ENCODE data around the gene GLI3.

The GLI3 gene

DNA sequence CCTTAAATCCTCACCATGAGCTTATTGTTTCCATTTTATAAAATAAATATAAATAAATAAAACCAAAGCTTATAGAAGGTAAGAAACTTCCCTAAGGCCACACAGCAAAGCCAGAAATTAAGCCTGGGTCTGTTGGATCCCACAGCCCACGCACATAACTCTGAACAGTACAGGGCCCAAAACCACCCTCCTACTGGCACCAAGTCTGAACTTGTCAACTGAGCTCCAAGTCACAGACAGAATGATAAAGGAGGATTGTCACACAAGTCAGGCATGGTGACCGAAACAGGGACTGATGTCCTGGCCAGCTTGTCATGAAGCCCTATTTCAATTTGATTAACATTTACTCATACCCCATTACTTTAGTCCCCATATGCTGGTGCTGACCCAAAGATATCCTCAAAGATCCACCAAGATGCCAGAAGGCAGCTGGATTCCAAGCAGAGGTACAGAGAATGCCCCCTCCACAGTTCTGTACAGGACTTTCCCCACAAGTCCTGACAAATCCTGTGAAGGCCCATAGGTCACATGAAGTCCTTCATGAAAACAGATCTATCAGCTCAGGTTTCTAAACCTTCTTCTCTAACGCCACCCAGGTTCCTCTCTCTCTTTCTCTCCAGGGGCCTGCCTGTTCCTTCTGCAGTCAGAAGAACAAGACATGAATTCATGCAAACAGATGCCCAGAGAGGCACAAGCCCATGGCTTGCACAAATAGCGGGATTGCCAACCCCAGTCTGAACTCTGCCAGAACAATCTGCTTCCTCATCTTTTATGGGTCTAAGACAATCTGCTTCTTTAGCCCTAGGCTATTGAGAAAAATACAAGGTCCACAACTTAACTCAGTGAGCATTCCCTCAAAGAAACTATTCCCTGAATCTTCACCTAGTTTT is 60.9 kb downstream of the GLI3 start:
- DNase-seq (ENCODE audit: low read depth, low spot score) = no peak

GRCh38 chr7:42174391-42174912 is 62.6 kb downstream of the GLI3 start:
- DNase-seq (ENCODE audit: low read depth, low spot score) = no peak

DNA sequence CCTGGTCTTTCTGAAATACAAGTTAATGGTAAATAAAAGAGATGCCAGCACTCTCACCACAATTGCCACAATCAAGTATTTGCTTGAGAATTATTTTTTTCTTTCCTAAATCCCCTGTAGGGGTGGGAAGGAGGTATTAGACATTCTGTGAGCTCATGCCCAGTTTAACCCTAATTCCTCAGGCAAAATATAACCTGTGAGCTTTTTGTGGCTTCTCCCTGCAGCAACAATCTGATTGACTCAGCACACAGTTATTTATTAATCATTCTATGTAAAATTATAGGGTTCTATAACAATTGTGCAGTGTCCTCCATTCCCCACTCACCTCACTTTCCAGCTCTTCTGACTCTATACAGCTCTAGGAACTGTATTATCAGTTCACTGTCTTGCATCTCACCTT is 66.3 kb downstream of the GLI3 start:
- DNase-seq (ENCODE audit: low read depth, low spot score) = no peak

DNA sequence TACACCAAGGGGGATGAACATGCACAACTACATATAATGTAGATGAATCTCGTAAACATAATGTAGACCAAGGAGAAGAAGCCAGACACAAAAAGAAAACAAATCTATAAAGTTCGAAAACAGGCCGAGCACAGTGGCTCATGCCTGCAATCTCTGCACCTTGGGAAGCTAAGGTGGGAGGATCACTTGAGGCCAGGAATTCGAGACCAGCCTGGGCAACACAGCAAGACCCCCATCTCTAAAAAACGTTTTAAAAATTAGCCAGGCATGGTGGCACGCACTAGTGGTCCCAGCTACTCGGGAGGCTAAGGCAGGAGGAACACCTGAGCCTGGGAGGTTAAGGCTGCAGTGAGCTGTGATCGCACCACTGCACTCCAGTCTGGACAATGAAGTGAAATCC is 68.5 kb downstream of the GLI3 start:
- DNase-seq (ENCODE audit: low read depth, low spot score) = no peak

DNA sequence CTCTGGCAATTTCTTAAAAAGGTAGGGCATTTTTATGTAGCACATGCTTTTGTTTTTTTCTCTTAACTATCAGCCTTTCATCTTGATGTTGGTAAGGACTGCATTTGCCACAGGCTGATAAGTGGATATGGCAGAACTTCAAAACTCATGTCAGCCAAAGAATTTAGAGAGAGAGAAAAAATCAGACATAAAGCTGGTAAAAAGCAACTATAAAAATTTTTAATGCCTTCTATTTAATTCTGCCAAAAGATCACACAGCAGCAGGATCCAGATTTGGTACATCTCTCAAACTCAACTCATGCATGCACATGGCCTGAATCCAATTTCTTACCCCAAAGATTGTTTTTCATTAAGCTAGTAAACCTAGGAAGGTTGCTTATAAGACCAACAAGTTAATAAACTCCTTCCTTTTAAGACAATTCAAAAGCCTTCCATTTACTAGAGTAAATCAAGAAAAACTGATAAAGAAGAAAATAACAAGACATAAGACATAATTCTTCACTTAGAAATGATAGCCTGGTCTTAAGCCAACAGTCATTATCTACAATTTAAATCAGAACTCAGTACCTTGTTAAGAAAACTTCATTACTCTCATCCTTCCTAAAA is 69.3 kb downstream of the GLI3 start:
- DNase-seq (ENCODE audit: low read depth, low spot score) = no peak

GRCh38 chr7:42167206-42167605 is 69.8 kb downstream of the GLI3 start:
- no peak for DNase-seq (ENCODE audit: low read depth, low spot score)

DNA sequence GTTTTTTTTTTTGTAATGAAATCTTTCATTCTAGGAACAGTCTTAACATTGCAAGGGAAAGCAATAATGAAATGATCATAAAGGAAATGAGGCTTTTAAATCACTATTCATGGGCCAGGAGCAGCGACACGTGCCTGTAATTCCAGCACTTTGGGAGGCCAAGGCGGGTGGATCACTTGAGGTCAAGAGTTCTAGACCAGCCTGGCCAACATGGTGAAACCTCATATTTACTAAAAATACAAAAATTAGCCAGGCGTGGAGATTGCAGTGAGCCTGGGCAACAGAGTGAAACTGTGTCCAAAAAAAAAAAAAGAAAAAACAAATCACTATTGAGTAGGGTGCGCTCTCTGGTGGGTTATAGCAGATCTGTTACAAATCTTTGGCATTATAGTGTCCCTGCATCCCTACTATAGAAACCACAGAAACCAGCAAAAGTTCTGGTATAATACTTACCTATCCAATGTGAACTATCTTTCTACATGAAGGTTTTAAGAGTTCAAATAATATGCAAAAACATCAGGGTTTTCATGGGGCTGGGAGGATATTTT is 72.1 kb downstream of the GLI3 start:
- DNase-seq (ENCODE audit: low read depth, low spot score) = no peak

DNA sequence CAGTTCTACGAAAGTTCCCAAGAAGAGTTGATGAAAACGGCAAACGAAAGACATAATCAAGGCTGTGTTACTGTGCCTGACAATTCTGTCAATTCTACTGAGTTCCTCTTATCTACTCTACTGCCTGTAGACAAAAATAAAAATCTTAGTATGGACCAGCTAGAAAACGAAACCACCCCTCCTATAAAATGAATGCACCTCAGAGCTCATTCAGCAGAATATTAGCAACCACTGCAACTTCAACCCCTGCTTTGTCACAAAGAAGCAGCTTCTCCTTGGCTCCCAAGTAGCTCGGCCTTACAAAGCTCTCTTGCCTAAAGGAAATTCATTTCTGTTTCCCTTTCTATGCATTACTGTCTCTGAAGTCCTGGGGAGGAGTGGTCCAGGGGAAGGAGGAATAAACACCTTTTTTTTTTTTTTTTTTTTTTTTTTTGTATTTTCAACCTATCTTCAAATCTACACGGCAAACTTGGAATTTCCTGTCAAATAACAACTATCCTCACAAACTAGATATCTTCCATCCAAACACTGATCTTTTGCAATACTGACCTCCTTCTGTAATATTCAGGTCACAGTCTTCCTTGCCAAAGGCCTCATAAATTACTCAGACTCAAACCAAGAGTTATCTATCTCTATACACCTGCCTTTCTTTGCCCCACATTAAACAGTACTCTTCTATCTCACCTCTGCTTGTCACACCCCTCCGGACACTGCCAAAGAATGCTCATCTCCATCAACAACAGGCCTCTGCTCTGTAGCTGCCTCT is 74.3 kb downstream of the GLI3 start:
- DNase-seq (ENCODE audit: low read depth, low spot score) = no peak

DNA sequence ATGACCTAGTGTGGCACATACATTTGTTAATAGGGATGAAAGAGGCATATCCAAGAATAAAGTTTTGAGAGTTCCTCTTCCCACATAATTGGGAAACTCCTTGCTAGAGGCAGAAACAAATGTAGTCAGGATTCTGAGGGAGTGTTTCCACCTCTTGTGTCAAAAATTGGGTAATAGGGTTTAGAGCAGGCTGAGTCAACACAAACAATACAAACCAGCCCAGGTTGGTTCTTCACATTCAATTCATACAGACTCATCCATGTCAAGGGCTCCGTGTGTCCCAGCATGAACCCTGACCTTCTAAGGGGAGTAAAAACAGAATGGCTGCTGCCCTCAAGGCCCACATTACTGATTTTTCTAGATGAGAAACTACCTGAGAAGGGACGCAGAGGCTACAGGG is 75.3 kb downstream of the GLI3 start:
- no peak for DNase-seq (ENCODE audit: low read depth, low spot score)

DNA sequence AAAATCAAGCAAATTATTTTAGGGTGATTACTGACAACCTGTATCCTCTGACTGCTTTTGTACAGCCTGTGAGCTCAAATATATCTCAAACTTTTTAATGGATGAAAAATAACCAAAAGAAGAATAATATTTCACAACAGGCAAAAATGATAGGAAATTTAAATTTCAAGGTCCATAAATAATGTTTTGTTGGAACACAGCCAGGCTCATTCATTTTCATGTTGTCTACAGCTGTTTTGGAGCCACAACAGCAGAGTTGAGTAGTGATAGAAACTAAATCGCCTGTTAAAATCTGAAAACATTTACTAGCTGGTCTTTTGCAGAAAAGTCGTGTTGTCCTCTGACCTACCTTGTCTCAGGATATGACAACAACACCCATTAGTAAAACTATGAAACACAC is 75.9 kb downstream of the GLI3 start:
- DNase-seq (ENCODE audit: low read depth, low spot score) = no peak

- no peak for DNase-seq (ENCODE audit: low read depth, low spot score)
Observed at GRCh38 chr7:42159130-42159529, 77.9 kb downstream of the GLI3 start.

DNA sequence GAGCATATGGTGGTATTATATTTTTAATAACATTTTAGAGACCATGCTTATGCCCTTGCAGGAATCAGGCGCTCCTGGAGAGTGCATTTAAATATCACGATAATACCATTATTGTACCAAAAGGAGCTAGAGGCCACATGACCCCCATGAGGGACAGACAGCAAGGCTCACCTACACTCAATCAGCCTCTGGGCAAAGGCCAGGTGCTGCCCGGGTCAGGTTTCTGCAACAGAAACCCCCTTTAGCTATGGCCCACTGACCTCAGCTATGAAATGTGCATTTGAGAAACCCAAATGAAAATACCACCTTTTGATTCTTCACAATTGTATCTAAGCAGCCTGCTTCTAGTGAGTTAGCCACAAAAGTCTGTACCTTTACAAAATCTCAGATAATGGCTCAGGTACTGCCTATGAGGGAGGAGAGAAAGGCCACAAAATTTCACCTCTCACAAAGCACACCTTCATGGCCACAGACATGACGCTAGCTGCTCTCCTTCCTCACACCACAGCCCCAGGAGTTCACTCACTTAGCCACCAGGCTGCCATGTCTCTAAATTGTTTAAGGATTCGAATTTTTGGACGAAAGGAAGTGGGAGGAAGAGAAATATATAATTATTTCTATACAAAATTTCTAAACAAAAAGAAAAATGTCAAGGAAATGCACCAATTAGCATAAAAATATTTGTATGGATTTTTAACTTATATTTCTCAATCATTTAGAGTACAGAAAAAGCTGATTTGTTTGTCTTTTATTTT is 79.9 kb downstream of the GLI3 start:
- DNase-seq (ENCODE audit: low read depth, low spot score) = no peak

DNA sequence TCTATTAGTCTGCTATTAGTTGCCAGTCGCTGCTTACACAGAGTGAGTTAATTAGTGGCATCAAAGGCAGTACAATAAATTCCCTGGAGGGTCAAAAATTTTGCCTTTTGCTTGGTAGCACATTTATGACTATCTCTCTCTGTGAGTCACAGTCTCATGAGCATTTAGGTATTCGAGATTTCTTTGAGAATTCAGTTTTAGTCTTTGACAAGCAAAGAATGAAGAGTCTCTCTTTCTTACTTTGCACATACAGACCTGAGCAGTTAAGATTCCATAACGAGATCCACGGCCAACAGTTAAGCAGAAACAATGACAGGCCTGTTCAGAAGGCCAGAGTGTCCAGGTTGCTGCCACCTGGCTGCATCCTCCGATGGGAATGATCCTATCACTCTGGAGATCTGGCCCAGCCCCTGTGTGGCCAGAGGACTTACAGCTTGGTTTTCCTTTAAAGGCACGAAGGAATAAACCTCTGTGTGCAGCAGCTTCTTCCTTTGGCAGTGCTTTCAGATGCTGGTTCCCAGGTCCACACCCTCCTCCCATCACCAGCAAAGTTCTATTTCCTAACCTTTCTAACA is 80.6 kb downstream of the GLI3 start:
- DNase-seq (ENCODE audit: low read depth, low spot score) = no peak

- DNase-seq (ENCODE audit: low read depth, low spot score) = no peak
Observed at GRCh38 chr7:42155584-42156290, 81.3 kb downstream of the GLI3 start.

GRCh38 chr7:42154173-42154572 is 82.8 kb downstream of the GLI3 start:
- no peak for DNase-seq (ENCODE audit: low read depth, low spot score)

DNA sequence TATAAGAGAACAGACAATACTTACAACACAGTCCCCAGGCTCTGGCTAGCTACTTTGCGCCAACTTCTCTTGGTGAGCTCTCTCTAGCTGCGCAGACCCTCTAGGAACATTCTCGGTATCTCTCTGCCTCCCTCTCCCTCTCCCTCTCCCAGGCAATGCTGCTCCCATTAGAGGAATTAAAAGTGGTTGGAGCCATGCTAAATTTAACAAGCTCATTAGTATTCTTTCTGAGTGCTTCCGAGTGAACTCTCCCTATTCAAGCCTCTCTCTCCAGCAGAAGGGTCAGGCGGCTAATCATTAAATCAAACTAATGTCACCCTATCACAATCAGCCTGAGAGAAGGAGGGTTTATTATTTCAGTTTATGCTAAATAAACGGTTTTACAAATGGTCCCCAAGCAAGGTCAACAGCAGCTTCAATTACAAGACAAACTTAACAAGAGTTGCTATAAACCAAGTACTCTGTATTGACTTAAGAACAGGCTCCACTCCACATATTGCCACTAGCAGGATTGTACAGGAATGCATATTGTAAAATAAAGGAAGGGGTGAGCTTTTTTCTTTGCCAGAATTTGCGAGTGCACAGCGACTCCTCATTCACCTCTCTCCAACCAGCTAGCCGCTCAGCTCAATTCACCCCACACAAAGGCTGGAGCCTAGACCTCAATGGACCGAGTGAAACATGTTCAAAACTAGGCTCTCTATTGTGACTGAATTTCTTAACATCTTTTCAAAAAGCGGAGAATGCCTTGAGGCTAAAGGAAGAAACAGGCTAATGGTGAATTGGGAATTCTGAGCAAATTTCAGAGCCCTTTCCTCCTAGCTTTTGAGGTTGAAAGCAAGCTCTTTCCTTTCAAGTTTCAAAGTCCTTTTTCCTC is 84.4 kb downstream of the GLI3 start:
- DNase-seq (ENCODE audit: low read depth, low spot score) = no peak

GRCh38 chr7:42151309-42151708 is 85.7 kb downstream of the GLI3 start:
- no peak for DNase-seq (ENCODE audit: low read depth, low spot score)

- DNase-seq (ENCODE audit: low read depth, low spot score) = no peak
Observed at GRCh38 chr7:42145539-42145938, 91.5 kb downstream of the GLI3 start.

DNA sequence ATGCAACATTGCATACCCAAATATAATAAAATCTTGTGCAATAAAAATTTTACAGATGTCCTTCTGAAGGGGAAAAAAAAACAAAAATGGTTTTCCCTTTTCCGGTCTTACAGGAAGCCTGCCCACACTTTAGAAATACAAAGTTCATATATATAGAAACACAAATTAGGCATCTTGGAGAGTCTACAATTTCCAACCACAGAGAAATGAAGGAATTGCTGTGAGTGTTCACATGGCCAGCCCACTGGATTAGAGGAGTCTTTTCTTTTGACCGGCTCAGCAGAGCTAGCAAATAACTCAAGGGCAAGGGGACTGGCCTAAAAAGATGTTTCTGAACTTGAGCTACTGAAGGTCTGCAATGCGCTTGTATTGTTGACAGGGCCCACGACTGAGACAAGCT is 92.4 kb downstream of the GLI3 start:
- DNase-seq (ENCODE audit: low read depth, low spot score) = no peak
